K562 (cell line): ENCODE results near the gene AIF1. TPM values are rescaled to one million over a fixed set of nuclear protein-coding genes. Genes with fewer than 3 reads are reported as not detected.

ENCODE experiments used
- ASH1L ChIP-seq: fragments of 450-650 bp; IDR thresholded peaks from 2 replicates; pipeline ENCODE4 v1.6.1; 2018; ENCODE audit warnings: borderline replicate concordance, mild to moderate bottlenecking, low read depth; ENCODE audit not compliant: partially characterized antibody
- BRD4 ChIP-seq: fragments of 200-600 bp; sonication (generic); IDR thresholded peaks from 2 replicates; pipeline ENCODE4 v1.6.1; 2017; ENCODE audit warnings: inconsistent platforms
- CSDE1 ChIP-seq, 2 experiments: fragments of 450-650 bp; IDR thresholded peaks; 2 replicates each; pipeline ENCODE4 v1.6.1; 2016; ENCODE audit warnings: mild to moderate bottlenecking in 1 of 2
- DACH1 ChIP-seq: fragments of 450-650 bp; IDR thresholded peaks from 2 replicates; pipeline ENCODE4 v1.6.1; 2018; ENCODE audit not compliant: partially characterized antibody
- EGR1 ChIP-seq: fragments of 450-650 bp; conservative IDR thresholded peaks from 2 replicates; pipeline ENCODE4 v1.6.1; 2017; ENCODE audit warnings: mild to moderate bottlenecking
- FOXJ2 ChIP-seq: fragments of 200-800 bp; sonication (Bioruptor generic); IDR thresholded peaks from 2 replicates; pipeline ENCODE4 v1.6.1; 2016; ENCODE audit warnings: missing genetic modification characterization, missing compliant biosample characterization
- FOXM1 ChIP-seq, 2 experiments: fragments of 450-650 bp in 1 of 2; sonication (generic) in 1 of 2; formaldehyde crosslinking in 1 of 2; IDR thresholded peaks; 2 replicates each; pipeline versions ENCODE4 v1.6.1 to v1.9.0; 2017 to 2022; ENCODE audit warnings: low read depth in 2 of 2, mild to moderate bottlenecking in 2 of 2, missing genetic modification reagents in 1 of 2, moderate library complexity in 1 of 2
- HES1 ChIP-seq: fragments of 450-650 bp; IDR thresholded peaks from 2 replicates; pipeline ENCODE4 v1.6.1; 2016; ENCODE audit warnings: low read depth, mild to moderate bottlenecking, moderate library complexity
- HSF4 ChIP-seq: fragments of 250-450 bp; sonication (Bioruptor Pico); IDR thresholded peaks from 2 replicates; pipeline ENCODE4 v2.1.2; 2022; ENCODE audit warnings: mild to moderate bottlenecking, moderate library complexity, borderline replicate concordance
- LCOR ChIP-seq: sonication (generic); formaldehyde crosslinking; IDR thresholded peaks from 2 replicates; pipeline ENCODE4 v1.8.0; 2022; ENCODE audit warnings: mild to moderate bottlenecking, missing genetic modification reagents
- NCOR1 ChIP-seq: fragments of 450-650 bp; IDR thresholded peaks from 2 replicates; pipeline ENCODE4 v1.6.1; 2016; ENCODE audit warnings: mild to moderate bottlenecking, moderate library complexity
- PHTF2 ChIP-seq: fragments of 250-450 bp; sonication (Bioruptor Pico); IDR thresholded peaks from 2 replicates; pipeline ENCODE4 v1.5.0; 2021; ENCODE audit warnings: mild to moderate bottlenecking
- POLR2AphosphoS2 ChIP-seq: IDR thresholded peaks from 2 replicates; pipeline ENCODE4 v1.6.1; 2012; ENCODE audit warnings: low read length, improper control_type of control experiment
- RBM15 ChIP-seq: fragments of 200-400 bp; formaldehyde crosslinking; IDR thresholded peaks from 2 replicates; pipeline ENCODE4 v1.6.1; 2018; ENCODE audit warnings: mild to moderate bottlenecking, low read length, moderate library complexity; ENCODE audit not compliant: insufficient read depth
- SAP30 ChIP-seq: fragments of 200-600 bp; sonication (generic); IDR thresholded peaks from 2 replicates; pipeline ENCODE4 v1.6.1; 2012; ENCODE audit warnings: borderline replicate concordance, low read depth, mild to moderate bottlenecking, moderate library complexity, low read length, control low read depth, inconsistent platforms; ENCODE audit not compliant: insufficient read depth, poor library complexity, severe bottlenecking
- STAT5B ChIP-seq: fragments of 250-450 bp; sonication (Bioruptor Pico); IDR thresholded peaks from 2 replicates; pipeline ENCODE4 v1.8.0; 2021; ENCODE audit warnings: mild to moderate bottlenecking, inconsistent platforms
- SUPT5H ChIP-seq: fragments of 450-650 bp; IDR thresholded peaks from 2 replicates; pipeline ENCODE4 v1.6.1; 2016
- TFAM ChIP-seq: fragments of 250-450 bp; sonication (Bioruptor Pico); conservative IDR thresholded peaks from 2 replicates; pipeline ENCODE4 v1.5.0; 2021; ENCODE audit warnings: mild to moderate bottlenecking, moderate library complexity
- TRIM25 ChIP-seq: fragments of 450-650 bp; IDR thresholded peaks from 2 replicates; pipeline ENCODE4 v1.7.0; 2016; ENCODE audit warnings: borderline replicate concordance
- ZNF561 ChIP-seq: fragments of 450-650 bp; formaldehyde crosslinking; conservative IDR thresholded peaks from 2 replicates; pipeline ENCODE4 v1.4.0; 2020; ENCODE audit warnings: mild to moderate bottlenecking, moderate library complexity
- ZNF644 ChIP-seq: fragments of 200-800 bp; sonication (Bioruptor generic); IDR thresholded peaks from 2 replicates; pipeline ENCODE4 v1.6.1; 2016; ENCODE audit warnings: low read depth, missing genetic modification characterization, missing compliant biosample characterization
- polyA plus RNA-seq, 8 experiments: library from polyadenylated mRNA; depleted of rRNA in 4 of 8; stranded (reverse) in 5 of 8; unstranded in 3 of 8; fragments of >200 nt; fragmentation: Nextera tagmentation in 2 of 8; fragmentation: Illumina TruSeq in 1 of 8; extraction: Ambion mirVana in 2 of 8; extraction: Trizol in 1 of 8; gene quantifications; 2 replicates each; pipeline versions ENCODE4 v1.2.1 to v1.2.3, GENCODE V29; 2011 to 2014; ENCODE audit warnings: inconsistent platforms in 1 of 8, missing spikeins in 1 of 8
- total RNA-seq, 7 experiments: library from RNA; depleted of rRNA in 6 of 7; stranded (reverse); fragments of >200 nt in 6 of 7; fragmentation: Illumina TruSeq in 2 of 7; extraction: Trizol in 2 of 7; gene quantifications; 2 replicates each; pipeline versions ENCODE4 v1.2.1 to v1.2.3, GENCODE V29; 2011 to 2021; ENCODE audit warnings: low replicate concordance in 1 of 7
- TF ChIP-seq, protein P1 (sequence below): fragments of 450-650 bp; IDR thresholded peaks from 2 replicates; pipeline ENCODE4 v1.6.1; 2016; ENCODE audit warnings: borderline replicate concordance
- TF ChIP-seq, protein P2 (sequence below): fragments of 450-650 bp; IDR thresholded peaks from 2 replicates; pipeline ENCODE4 v1.6.1; 2016

Gene AIF1
- total and polyA plus RNA-seq, 9 of the 15 experiments (the other 6 are each of a cell fraction or from before 2014, with no cell fraction given): 9.4 to 33.4 (median 19.4) TPM

DNA sequence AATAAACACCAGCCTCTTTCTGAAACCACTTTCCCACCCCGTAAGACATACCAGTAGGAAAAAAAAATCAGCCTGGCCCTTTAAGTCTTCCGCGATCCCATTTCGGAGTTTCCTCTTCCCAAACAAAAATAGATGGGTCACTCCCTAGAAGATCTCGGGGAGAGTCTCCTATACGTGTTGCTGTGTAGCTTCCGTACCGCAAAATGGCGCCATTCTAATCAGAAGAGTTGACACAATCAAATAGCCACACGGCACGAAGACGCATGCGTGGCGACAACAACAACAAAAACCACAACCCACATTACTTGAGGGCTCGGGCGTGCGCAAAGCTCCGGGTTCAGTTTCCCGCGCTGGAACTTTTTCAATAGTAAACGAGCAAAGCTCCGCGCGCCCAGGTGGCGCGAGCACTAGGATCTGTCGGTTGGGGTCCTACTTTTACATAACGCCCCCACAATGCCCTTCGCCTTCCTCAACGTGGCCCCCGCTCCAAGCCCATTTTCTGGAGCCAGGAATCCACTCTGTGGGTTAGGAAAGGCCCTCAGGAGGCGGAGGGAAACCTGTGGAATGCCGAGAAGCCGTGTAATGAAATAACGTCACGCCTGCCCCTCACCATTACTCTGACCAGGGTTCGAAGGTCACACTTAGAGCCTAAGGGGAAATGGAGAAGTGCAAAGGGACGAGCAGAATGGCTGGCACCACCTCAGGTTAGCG lies 49.9 kb downstream of the AIF1 start, which contains the start of gene GPANK1 (continued):
- TF ChIP-seq, protein P1, sequence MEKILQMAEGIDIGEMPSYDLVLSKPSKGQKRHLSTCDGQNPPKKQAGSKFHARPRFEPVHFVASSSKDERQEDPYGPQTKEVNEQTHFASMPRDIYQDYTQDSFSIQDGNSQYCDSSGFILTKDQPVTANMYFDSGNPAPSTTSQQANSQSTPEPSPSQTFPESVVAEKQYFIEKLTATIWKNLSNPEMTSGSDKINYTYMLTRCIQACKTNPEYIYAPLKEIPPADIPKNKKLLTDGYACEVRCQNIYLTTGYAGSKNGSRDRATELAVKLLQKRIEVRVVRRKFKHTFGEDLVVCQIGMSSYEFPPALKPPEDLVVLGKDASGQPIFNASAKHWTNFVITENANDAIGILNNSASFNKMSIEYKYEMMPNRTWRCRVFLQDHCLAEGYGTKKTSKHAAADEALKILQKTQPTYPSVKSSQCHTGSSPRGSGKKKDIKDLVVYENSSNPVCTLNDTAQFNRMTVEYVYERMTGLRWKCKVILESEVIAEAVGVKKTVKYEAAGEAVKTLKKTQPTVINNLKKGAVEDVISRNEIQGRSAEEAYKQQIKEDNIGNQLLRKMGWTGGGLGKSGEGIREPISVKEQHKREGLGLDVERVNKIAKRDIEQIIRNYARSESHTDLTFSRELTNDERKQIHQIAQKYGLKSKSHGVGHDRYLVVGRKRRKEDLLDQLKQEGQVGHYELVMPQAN: peak; percentile 39; the same call in 1 of the 2 replicates
- no peak for TF ChIP-seq RBM15
- TF ChIP-seq ASH1L: no peak
- TF ChIP-seq, protein P2, sequence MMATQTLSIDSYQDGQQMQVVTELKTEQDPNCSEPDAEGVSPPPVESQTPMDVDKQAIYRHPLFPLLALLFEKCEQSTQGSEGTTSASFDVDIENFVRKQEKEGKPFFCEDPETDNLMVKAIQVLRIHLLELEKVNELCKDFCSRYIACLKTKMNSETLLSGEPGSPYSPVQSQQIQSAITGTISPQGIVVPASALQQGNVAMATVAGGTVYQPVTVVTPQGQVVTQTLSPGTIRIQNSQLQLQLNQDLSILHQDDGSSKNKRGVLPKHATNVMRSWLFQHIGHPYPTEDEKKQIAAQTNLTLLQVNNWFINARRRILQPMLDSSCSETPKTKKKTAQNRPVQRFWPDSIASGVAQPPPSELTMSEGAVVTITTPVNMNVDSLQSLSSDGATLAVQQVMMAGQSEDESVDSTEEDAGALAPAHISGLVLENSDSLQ: peak; percentile 48; the same call in 1 of the 2 replicates
- TF ChIP-seq HES1: peak; percentile 76
- no peak for TF ChIP-seq ZNF561 (CRISPR knock-in tag)
- TF ChIP-seq SUPT5H: peak; percentile 91; the same call in 1 of the 2 replicates
- peak; percentile 95 for TF ChIP-seq FOXM1 (IDR thresholded peaks at IDR 0.05; ENCODE audit: low read depth)
- peak; percentile 98 for TF ChIP-seq FOXM1 (CRISPR knock-in tag; IDR thresholded peaks at IDR 0.05; ENCODE audit: low read depth)
- no peak for TF ChIP-seq STAT5B (CRISPR knock-in tag)
- TF ChIP-seq TFAM (CRISPR knock-in tag): no peak
- TF ChIP-seq BRD4: peak; percentile 98
- no peak for TF ChIP-seq NCOR1
- no peak for TF ChIP-seq DACH1
- TF ChIP-seq EGR1: no peak
- TF ChIP-seq HSF4 (CRISPR knock-in tag): 0 out of 2 replicates have a peak, but pooled peaks have one; percentile 33
- 0 out of 2 replicates have a peak, but pooled peaks have one; percentile 52 for TF ChIP-seq PHTF2
- TF ChIP-seq CSDE1 (IDR thresholded peaks at IDR 0.05): no peak
- TF ChIP-seq SAP30: no peak
- TF ChIP-seq TRIM25: peak; percentile 91; the same call in 1 of the 2 replicates
- no peak; the same call in 1 of the 2 replicates for TF ChIP-seq ZNF644 (tag)
- peak; percentile 91; the same call in 1 of the 2 replicates for TF ChIP-seq POLR2AphosphoS2
- peak; percentile 95 for TF ChIP-seq FOXJ2 (tag)
- peak; percentile 92 for TF ChIP-seq LCOR (CRISPR knock-in tag)
